Measurements from ENCODE around the gene TRIM41. TPM values are rescaled to one million over a fixed set of nuclear protein-coding genes. Genes with fewer than 3 reads are reported as not detected.

Gene TRIM41
- total and polyA plus RNA-seq, 9 of the 15 experiments (the other 6 are each of a cell fraction or from before 2014, with no cell fraction given): 1.8 to 47.6 (median 20.9) TPM

GRCh38 chr5:181243564-181244343 is 20.7 kb downstream of the TRIM41 start, which contains the start of gene RACK1 (continued):
- TF ChIP-seq MNT (conservative IDR thresholded peaks at IDR 0.05) (peak; percentile 60 to 84; a peak in 3 of 4 replicates), E2F6 (IDR thresholded peaks at IDR 0.05; ENCODE audit: borderline replicate concordance in 1 of 2, extremely low read depth in 1 of 2, insufficient read depth in 1 of 2, insufficient read length in 1 of 2, low read depth in 1 of 2, low read length in 1 of 2, poor library complexity in 1 of 2, severe bottlenecking in 1 of 2) (peak in 1 of 2 experiments; percentile 12), MLLT1 (IDR thresholded peaks at IDR 0.05) (peak in 1 of 2 experiments; percentile 81; a peak in 2 of 4 replicates), ZNF140 (CRISPR knock-in tag; IDR thresholded peaks at IDR 0.05) (no peak), RBBP5 (IDR thresholded peaks at IDR 0.05; ENCODE audit: borderline replicate concordance, insufficient read depth, low read length, poor library complexity, severe bottlenecking) (peak; percentile 99), UBTF (IDR thresholded peaks at IDR 0.05; ENCODE audit: borderline replicate concordance in 1 of 2, low read depth in 2 of 2, low read length in 2 of 2) (no peak), RBFOX2 (IDR thresholded peaks at IDR 0.05; ENCODE audit: low read depth, low read length) (peak; percentile 98)

All from K562 (cell line).